Activated T-cell treated with anti-CD3 and anti-CD28 coated beads, Interleukin-2, amount 50 U/mL, for 24 hours (primary cell): ENCODE results near the gene HSD3B7.
A peak's percentile ranks its signal among the peaks of the same experiment; 100 is the strongest.

ENCODE experiments used
- DNase-seq: peaks from one replicate; pipeline ENCODE4 v3.0.0-alpha.2; 2020
- H3K27ac Mint-ChIP-seq: 2 replicates; pipeline ENCODE4 v1.8.0; 2020; ENCODE audit warnings: mild to moderate bottlenecking, mixed read lengths
- H3K27me3 Mint-ChIP-seq: 2 replicates; pipeline ENCODE4 v1.8.0; 2020; ENCODE audit warnings: mixed read lengths
- H3K36me3 Mint-ChIP-seq: 2 replicates; pipeline ENCODE4 v1.8.0; 2020; ENCODE audit warnings: low read depth, mixed read lengths
- H3K4me1 Mint-ChIP-seq: 2 replicates; pipeline ENCODE4 v1.8.0; 2020; ENCODE audit warnings: low read depth, mixed read lengths
- H3K4me3 Mint-ChIP-seq: 2 replicates; pipeline ENCODE4 v1.8.0; 2020; ENCODE audit warnings: mild to moderate bottlenecking, moderate library complexity, mixed read lengths
- H3K9me3 Mint-ChIP-seq: 2 replicates; pipeline ENCODE4 v1.8.0; 2020; ENCODE audit warnings: mixed read lengths

Gene HSD3B7

DNA sequence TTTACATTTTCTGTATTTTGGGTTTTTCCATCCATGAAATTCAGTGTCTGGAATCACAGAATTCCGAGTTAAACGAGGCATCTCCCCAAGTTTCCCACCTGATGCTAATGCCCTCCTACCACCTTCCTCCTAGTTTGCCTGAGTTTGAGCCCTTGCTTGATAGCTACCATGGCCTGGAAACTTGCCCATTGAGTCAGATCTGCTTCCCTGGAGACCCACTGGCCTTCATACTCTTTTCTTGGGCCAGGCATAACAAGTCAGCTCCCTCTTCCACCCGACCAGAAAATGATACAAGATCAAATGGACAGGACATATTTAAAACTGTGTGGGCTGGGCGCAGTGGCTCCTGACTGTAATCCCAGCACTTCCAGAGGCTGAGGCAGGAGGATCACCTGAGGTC lies 17.2 kb upstream of the HSD3B7 start:
- H3K27ac Mint-ChIP-seq, result peak overlapping the region; percentile 23
- no peaks in the 10 kb centered on the region for H3K27me3 Mint-ChIP-seq
- H3K36me3 Mint-ChIP-seq, result peaks cover 95% of the 10 kb centered on the region
- H3K4me3 Mint-ChIP-seq, result no peak overlapping the region
- no peaks in the 10 kb centered on the region for H3K9me3 Mint-ChIP-seq
- peaks cover 3% of the 10 kb centered on the region for H3K4me1 Mint-ChIP-seq
- no peak for DNase-seq

DNA sequence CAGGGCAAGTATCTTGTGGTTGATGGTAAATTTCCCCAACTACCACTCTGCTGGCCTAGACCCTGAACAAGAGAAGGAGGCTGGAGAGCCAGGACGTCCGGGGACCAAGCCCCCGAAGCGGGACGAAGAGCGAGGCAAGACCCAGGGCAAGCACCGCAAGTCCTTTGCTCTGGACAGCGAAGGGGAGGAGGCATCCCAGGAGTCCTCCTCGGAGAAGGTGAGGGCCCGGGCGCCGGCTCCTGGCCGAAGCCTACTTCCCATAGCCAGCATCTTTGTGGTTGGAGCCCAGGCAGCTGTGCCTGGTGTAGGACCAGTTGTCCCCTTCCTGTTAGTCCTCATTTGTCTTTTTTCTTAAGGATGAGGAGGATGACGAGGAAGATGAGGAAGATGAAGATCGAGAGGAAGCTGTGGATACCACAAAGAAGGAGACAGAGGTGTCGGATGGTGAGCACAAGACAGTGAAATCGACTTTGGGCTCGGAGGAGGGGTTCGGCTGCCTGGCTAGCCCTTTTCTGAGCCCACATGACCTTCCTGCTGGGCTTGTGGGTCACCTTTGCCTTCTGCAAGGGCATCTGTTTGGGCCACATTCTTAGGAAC lies 15.7 kb upstream of the HSD3B7 start:
- Mint-ChIP-seq H3K27me3 (no peaks in the 10 kb centered on the region), H3K36me3 (peaks cover 95% of the 10 kb centered on the region), H3K4me3 (no peak overlapping the region), H3K27ac (no peak overlapping the region), H3K4me1 (peaks cover 3% of the 10 kb centered on the region), H3K9me3 (no peaks in the 10 kb centered on the region)
- DNase-seq, result no peak

DNA sequence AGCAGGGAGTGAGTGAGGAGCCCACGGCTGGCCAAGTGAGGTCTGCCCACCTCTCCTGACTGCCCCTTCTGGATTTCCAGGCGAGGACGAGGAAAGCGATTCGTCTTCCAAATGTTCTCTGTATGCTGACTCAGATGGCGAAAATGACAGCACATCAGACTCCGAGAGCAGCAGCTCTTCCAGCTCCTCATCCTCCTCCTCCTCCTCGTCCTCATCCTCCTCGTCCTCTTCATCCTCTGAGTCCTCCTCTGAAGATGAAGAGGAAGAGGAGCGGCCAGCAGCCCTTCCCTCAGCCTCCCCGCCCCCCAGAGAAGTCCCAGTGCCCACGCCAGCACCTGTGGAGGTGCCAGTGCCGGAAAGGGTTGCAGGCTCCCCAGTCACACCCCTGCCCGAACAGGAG lies 13.7 kb upstream of the HSD3B7 start:
- DNase-seq, result no peak
- no peaks in the 10 kb centered on the region for H3K9me3 Mint-ChIP-seq
- no peak overlapping the region for H3K4me3 Mint-ChIP-seq
- peaks cover 3% of the 10 kb centered on the region for H3K4me1 Mint-ChIP-seq
- H3K27ac Mint-ChIP-seq, result no peak overlapping the region
- H3K36me3 Mint-ChIP-seq, result peaks cover 95% of the 10 kb centered on the region
- H3K27me3 Mint-ChIP-seq, result no peaks in the 10 kb centered on the region

DNA sequence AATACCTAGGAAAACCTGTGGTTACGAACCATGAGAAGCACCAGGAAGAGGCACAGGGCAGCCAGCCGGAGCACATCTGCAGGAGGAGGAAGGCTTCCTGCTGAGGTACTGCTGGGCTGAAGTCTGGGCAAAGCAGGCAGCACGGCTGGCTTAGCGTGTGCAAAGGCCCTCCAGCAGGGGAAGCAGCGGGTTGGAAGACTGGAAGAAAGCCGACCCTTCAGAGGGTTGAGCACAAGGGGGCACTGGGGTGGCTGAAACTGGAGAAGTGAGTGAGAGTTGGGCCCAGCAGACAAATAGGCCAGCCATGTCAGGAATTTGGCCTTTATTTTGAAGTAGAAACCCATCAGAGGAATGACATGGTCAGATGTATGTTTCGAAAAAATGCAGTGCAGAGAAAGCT lies 12.1 kb upstream of the HSD3B7 start:
- H3K4me3 Mint-ChIP-seq, result no peak overlapping the region
- H3K27ac Mint-ChIP-seq, result peak overlapping the region; percentile 67
- H3K36me3 Mint-ChIP-seq, result peaks cover 95% of the 10 kb centered on the region
- no peaks in the 10 kb centered on the region for H3K27me3 Mint-ChIP-seq
- peaks cover 3% of the 10 kb centered on the region for H3K4me1 Mint-ChIP-seq
- no peak for DNase-seq
- no peaks in the 10 kb centered on the region for H3K9me3 Mint-ChIP-seq

DNA sequence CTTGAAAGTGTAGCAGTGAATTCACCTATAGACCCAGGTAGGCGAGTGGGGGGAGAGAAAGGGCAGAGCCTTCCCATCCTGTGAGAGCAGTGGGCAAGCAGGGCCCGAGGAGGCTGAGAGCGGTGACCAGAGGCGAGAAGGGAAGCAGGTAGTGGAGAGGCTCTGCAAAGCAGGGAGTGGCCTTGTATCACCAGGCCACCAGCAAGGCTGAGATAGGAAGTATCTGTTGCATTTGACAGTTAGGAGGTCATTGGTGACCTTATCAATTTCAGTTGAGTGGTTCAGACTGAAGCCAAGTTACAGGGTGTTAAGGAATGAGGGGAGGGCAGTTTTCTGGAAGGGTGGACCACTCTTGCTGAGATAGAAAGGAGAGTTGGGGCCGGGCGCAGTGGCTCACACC lies 10.7 kb upstream of the HSD3B7 start:
- H3K4me3 Mint-ChIP-seq, result no peak overlapping the region
- H3K27ac Mint-ChIP-seq, result no peak overlapping the region
- H3K27me3 Mint-ChIP-seq, result no peaks in the 10 kb centered on the region
- DNase-seq, result no peak
- peaks cover 3% of the 10 kb centered on the region for H3K4me1 Mint-ChIP-seq
- H3K36me3 Mint-ChIP-seq, result peaks cover 97% of the 10 kb centered on the region
- H3K9me3 Mint-ChIP-seq, result no peaks in the 10 kb centered on the region

DNA sequence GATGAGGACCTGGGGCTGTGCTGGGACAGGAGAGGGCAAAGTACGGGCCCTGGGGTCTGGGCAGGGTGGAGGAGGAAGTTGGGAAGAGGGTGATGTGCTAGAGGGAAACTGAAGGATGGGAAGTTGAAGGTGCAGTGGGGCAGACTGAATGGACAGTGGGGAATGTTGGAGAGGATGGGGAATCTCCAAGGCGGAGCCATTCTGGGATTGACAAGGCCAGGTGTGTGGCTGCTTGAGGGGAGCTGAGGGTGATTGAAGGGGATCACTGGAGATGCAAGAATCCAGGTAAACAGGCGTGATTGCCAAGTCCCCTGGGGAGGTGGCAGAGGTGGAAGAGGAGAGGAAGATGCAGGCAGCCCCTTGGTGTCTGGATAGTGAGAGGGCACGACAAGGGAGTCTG lies 8.5 kb upstream of the HSD3B7 start:
- peak overlapping the region; percentile 30 for H3K27ac Mint-ChIP-seq
- peaks cover 3% of the 10 kb centered on the region for H3K4me1 Mint-ChIP-seq
- no peak for DNase-seq
- H3K36me3 Mint-ChIP-seq, result peaks cover 90% of the 10 kb centered on the region
- H3K9me3 Mint-ChIP-seq, result no peaks in the 10 kb centered on the region
- H3K4me3 Mint-ChIP-seq, result no peak overlapping the region
- H3K27me3 Mint-ChIP-seq, result no peaks in the 10 kb centered on the region

DNA sequence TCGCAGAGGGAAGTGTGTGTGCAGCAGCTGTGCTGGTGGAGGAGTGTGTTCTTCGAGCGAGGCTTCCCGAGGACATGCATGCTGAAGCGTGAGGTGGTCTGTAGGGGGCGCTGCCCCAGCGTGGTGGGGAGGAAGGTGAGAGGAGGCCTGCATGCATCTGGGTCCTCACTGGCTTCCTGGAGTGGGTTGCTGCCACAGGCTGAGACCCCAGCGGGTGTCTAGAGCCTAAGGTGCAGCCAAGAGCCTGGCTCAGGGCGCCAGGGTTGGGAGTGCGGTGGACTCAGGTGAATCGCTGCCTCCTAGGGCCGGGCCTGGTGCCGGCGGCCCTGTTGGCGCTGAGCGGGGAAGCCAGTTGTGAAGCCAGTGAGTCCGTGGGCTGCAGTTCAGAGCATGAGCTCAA lies 7.5 kb upstream of the HSD3B7 start:
- Mint-ChIP-seq H3K27ac (peak overlapping the region; percentile 27), H3K4me3 (no peak overlapping the region), H3K27me3 (no peaks in the 10 kb centered on the region), H3K9me3 (no peaks in the 10 kb centered on the region), H3K4me1 (peaks cover 3% of the 10 kb centered on the region), H3K36me3 (peaks cover 88% of the 10 kb centered on the region)
- DNase-seq, result peak; percentile 41

DNA sequence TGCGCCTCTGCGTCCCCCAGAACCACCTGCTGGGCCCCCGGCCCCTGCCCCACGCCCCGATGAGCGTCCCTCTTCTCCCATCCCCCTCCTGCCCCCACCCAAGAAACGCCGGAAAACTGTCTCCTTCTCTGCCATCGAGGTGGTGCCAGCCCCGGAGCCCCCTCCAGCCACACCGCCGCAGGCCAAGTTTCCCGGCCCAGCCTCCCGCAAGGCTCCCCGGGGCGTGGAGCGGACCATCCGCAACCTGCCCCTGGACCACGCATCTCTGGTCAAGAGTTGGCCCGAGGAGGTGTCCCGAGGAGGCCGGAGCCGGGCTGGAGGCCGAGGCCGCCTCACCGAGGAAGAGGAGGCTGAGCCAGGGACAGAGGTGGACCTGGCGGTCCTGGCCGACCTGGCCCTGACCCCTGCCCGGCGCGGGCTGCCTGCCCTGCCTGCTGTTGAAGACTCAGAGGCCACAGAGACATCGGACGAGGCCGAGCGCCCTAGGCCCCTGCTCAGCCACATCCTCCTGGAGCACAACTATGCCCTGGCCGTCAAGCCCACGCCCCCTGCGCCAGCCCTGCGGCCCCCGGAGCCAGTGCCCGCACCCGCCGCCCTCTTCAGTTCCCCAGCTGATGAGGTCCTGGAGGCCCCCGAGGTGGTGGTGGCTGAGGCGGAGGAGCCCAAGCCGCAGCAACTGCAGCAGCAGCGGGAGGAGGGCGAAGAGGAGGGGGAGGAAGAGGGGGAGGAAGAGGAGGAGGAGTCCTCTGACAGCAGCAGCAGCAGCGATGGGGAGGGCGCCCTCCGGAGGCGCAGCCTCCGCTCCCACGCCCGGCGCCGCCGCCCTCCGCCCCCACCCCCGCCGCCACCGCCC lies 5.6 kb upstream of the HSD3B7 start:
- Mint-ChIP-seq H3K27ac (no peak overlapping the region), H3K4me3 (no peak overlapping the region), H3K9me3 (no peaks in the 10 kb centered on the region), H3K4me1 (peaks cover 2% of the 10 kb centered on the region), H3K27me3 (no peaks in the 10 kb centered on the region), H3K36me3 (peaks cover 88% of the 10 kb centered on the region)
- no peak for DNase-seq

DNA sequence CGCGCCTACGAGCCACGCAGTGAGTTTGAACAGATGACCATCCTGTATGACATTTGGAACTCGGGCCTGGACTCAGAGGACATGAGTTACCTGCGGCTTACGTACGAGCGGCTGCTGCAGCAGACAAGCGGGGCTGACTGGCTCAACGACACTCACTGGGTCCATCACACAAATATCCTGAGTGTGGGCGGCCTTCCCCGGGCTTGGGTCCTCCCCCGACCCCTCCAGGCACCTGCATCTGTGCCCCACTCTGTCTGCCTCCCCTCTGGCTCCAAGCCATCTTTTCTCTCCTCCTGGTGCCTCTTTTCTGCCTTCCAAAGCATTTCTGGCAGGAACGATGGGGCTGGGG lies 5.0 kb upstream of the HSD3B7 start:
- H3K9me3 Mint-ChIP-seq, result no peaks in the 10 kb centered on the region
- no peaks in the 10 kb centered on the region for H3K27me3 Mint-ChIP-seq
- H3K27ac Mint-ChIP-seq, result no peak overlapping the region
- no peak for DNase-seq
- H3K4me1 Mint-ChIP-seq, result peaks cover 4% of the 10 kb centered on the region
- H3K4me3 Mint-ChIP-seq, result no peak overlapping the region
- H3K36me3 Mint-ChIP-seq, result peaks cover 85% of the 10 kb centered on the region

DNA sequence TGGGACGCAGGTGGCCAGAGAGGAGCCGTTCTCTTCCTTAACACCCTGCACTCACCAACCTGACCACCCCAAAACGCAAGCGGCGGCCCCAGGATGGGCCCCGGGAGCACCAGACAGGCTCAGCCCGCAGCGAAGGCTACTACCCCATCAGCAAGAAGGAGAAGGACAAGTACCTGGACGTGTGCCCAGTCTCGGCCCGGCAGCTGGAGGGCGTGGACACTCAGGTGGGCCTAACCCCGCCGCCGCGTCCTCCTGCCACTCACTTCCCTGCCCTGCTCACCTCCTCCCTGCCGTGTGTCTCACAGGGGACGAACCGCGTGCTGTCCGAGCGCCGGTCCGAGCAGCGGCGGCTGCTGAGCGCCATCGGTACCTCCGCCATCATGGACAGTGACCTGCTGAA lies 4.6 kb upstream of the HSD3B7 start:
- no peak for DNase-seq
- Mint-ChIP-seq H3K4me3 (no peak overlapping the region), H3K9me3 (no peaks in the 10 kb centered on the region), H3K27ac (no peak overlapping the region), H3K36me3 (peaks cover 85% of the 10 kb centered on the region), H3K27me3 (no peaks in the 10 kb centered on the region), H3K4me1 (peaks cover 6% of the 10 kb centered on the region)

DNA sequence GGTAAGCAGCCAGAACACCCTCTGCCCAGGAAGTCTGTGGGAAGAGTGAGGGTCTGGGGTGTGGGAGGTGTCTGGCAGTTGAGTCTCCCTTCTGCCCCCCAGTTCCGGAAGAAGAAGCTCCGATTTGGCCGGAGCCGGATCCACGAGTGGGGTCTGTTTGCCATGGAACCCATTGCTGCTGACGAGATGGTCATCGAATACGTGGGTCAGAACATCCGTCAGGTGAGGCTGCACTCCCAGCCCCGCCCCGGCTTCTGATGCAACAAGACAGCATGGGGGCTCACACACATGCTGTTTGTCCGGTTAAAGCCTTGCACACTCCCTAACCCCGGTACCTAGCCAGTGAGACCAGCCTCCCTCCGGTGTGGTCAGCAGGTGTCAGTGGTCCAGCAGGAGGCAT lies 4.0 kb upstream of the HSD3B7 start:
- no peak overlapping the region for H3K4me3 Mint-ChIP-seq
- no peaks in the 10 kb centered on the region for H3K9me3 Mint-ChIP-seq
- no peak for DNase-seq
- H3K27me3 Mint-ChIP-seq, result no peaks in the 10 kb centered on the region
- peaks cover 6% of the 10 kb centered on the region for H3K4me1 Mint-ChIP-seq
- peaks cover 85% of the 10 kb centered on the region for H3K36me3 Mint-ChIP-seq
- H3K27ac Mint-ChIP-seq, result no peak overlapping the region

DNA sequence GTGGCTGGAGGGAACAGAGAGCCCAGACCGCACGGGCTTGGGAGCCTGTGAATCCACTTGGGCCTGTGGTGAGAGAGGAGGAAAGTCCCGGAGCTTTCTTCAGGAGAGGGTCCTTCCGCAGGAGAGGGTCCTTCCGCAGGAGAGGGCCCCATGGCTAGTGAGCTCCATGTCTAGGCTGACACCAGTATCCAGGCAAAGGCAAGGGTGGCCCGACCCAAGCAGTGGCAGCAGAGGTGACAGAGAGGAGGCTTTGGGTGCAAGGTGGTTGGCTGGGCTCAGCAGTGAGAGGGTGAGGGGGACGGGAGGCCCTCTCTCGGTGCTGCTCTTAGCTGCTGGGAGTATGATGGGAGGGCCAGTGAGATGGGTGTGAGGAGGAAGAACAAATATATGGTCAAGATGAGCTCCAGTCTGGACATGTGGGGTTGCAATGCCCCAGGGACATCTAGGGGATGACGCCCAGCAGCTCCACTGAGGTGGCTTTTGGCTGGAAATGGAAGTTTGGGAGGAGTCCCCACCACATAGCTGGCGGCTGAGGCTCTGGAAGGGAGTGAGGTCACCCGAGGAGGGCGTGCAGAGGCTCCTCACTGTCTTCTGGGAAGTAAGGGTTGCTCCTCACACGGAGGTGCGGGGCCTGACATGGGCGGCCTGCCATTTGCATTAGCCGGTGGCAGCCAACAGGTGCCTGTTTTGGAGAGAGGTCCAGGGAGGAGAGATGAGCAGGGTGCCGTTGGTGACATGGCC lies 2.3 kb upstream of the HSD3B7 start:
- Mint-ChIP-seq H3K4me1 (peaks cover 6% of the 10 kb centered on the region), H3K27me3 (no peaks in the 10 kb centered on the region), H3K27ac (no peak overlapping the region), H3K4me3 (no peak overlapping the region), H3K9me3 (no peaks in the 10 kb centered on the region), H3K36me3 (peaks cover 82% of the 10 kb centered on the region)
- no peak for DNase-seq

DNA sequence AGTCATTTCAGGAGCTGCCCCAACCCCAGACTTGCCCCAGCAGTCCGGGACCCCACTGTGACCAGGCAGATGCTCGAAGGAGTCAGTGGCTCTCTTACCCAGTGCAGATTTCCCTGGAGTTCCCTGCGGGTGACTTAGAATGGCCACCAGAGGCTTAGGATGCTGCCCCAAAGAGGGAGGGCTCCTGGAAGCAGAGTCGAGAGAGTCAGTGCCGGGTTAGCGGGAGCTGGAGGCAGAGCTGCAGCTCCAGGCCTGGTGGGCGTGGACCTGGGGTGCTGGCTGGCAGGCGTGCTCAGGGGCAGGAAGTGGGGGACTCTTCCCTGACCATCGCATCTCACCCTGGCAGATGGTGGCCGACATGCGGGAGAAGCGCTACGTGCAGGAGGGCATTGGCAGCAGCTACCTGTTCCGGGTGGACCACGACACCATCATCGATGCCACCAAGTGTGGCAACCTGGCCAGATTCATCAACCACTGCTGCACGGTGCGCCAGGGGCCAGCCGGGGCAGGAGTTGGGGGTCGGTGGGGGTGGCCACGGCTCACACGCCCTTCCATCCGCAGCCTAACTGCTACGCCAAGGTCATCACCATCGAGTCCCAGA lies 1.6 kb upstream of the HSD3B7 start:
- DNase-seq, result no peak
- H3K27ac Mint-ChIP-seq, result no peak overlapping the region
- H3K9me3 Mint-ChIP-seq, result no peaks in the 10 kb centered on the region
- peaks cover 6% of the 10 kb centered on the region for H3K4me1 Mint-ChIP-seq
- peaks cover 75% of the 10 kb centered on the region for H3K36me3 Mint-ChIP-seq
- H3K27me3 Mint-ChIP-seq, result no peaks in the 10 kb centered on the region
- H3K4me3 Mint-ChIP-seq, result no peak overlapping the region

DNA sequence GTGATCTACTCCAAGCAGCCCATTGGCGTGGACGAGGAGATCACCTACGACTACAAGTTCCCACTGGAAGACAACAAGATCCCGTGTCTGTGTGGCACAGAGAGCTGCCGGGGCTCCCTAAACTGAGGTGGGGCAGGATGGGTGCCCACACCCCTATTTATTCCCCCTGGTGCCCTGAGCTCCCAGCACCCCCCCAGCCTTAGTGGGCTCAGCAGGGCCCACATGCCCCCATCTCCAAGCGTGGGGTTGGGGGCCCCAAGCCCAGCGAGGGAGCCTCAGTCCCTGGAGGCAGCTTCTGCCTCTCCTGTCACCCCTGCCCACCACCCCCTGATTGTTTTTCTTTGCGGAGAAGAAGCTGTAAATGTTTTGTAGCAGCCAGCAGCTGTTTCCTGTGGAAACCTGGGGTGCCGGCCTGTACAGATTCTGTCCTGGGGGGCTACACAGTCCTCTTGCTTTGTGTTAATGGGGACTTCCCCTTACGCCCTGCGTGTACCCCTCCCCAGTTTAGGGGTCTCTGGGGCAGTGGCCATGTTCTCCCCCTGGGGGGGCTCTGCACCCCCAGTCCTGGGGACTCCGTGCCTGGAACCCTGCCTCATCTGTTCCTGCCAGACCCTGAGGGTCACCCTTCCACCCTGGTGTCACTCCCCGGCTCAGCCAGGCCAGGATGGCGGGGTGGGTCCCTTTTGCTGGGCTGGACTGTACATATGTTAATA lies 953 bp upstream of the HSD3B7 start:
- no peaks in the 10 kb centered on the region for H3K9me3 Mint-ChIP-seq
- no peak overlapping the region for H3K4me3 Mint-ChIP-seq
- DNase-seq, result no peak
- no peaks in the 10 kb centered on the region for H3K27me3 Mint-ChIP-seq
- H3K36me3 Mint-ChIP-seq, result peaks cover 68% of the 10 kb centered on the region
- no peak overlapping the region for H3K27ac Mint-ChIP-seq
- H3K4me1 Mint-ChIP-seq, result peaks cover 6% of the 10 kb centered on the region
